GM12878 (cell line): Measurements from ENCODE around the gene CIAPIN1.

Source experiments
- CTCF ChIP-seq, 3 experiments: IDR thresholded peaks in 2 of 3; conservative IDR thresholded peaks in 1 of 3; 2 replicates each; pipeline ENCODE4 v1.5.1; 2011; ENCODE audit warnings: low read depth in 3 of 3, low read length in 3 of 3, mild to moderate bottlenecking in 3 of 3, control low read depth in 2 of 3, moderate library complexity in 2 of 3, inconsistent platforms in 1 of 3, mixed read lengths in 1 of 3; ENCODE audit not compliant: control insufficient read depth in 2 of 3, insufficient read depth in 1 of 3; ENCODE audit errors: extremely low read depth in 1 of 3
- MXI1 ChIP-seq: fragments of 150-350 bp; IDR thresholded peaks from 2 replicates; pipeline ENCODE4 v1.6.1; 2011; ENCODE audit warnings: low read depth, mild to moderate bottlenecking, inconsistent platforms, low read length, improper control_type of control experiment
- POLR2A ChIP-seq: IDR thresholded peaks from 2 replicates; pipeline ENCODE4 v1.6.1; 2011; ENCODE audit warnings: low read depth, mild to moderate bottlenecking, low read length
- USF2 ChIP-seq: IDR thresholded peaks from 2 replicates; pipeline ENCODE4 v1.6.1; 2011; ENCODE audit warnings: low read depth, low read length, improper control_type of control experiment, borderline replicate concordance

GRCh38 chr16:57478396-57479204 is 31.4 kb upstream of the CIAPIN1 start:
- TF ChIP-seq CTCF (IDR thresholded peaks at IDR 0.05 in 2 of 3, conservative IDR thresholded peaks at IDR 0.05 in 1 of 3; ENCODE audit: control insufficient read depth in 2 of 3, extremely low read depth in 1 of 3, insufficient read depth in 1 of 3, low read depth in 3 of 3, low read length in 3 of 3) (no peak), USF2 (no peak), MXI1 (no peak), POLR2A (no peak)
